Endothelial cell of umbilical vein (primary cell): ENCODE data around the gene DMRTB1. TPM values are rescaled to one million over a fixed set of nuclear protein-coding genes. Genes with fewer than 3 reads are reported as not detected.

Experiments used
- BruUV-seq: library from RNA; stranded (reverse); fragments of 400-500 nt; replicated peaks from 2 replicates; lab custom pipeline; 2021; lab: Mats Ljungman, UMichigan
- CTCF ChIA-PET: fragments of 300-600, 350-600 bp; sonication (Branson Sonifier 250); formaldehyde crosslinking; loops from one replicate; lab custom pipeline; 2021; ENCODE audit warnings: antibody characterized with exemption, inconsistent platforms; lab: Charles Lee
- POLR2A ChIA-PET: fragments of 300-600, 350-600 bp; sonication (Branson Sonifier 250); formaldehyde crosslinking; loops from one replicate; lab custom pipeline; 2021; ENCODE audit warnings: antibody characterized with exemption, inconsistent platforms; lab: Charles Lee
- DNase-seq: peaks from one replicate; pipeline ENCODE4 v3.0.0-alpha.2; 2011; ENCODE audit warnings: low read depth, low spot score
- FAIRE-seq: peaks from 2 replicates; lab custom pipeline; 2011; peaks lifted over from hg19 to GRCh38; lab: Jason Lieb, UNC
- H2AFZ ChIP-seq: 2 replicates; pipeline ENCODE4 v1.6.0; 2012; ENCODE audit warnings: low read depth, low read length, control low read depth, inconsistent platforms
- H3K27ac ChIP-seq: 2 replicates; pipeline ENCODE4 v1.5.1; 2011; ENCODE audit warnings: low read depth, mild to moderate bottlenecking, control low read depth, low read length, moderate library complexity; ENCODE audit not compliant: insufficient read depth
- H3K27me3 ChIP-seq, 2 experiments: 2 replicates each; pipeline versions ENCODE4 v1.6.0 to v1.6.1; 2011; ENCODE audit warnings: low read length in 2 of 2, mixed read lengths in 1 of 2; ENCODE audit not compliant: control insufficient read depth in 2 of 2, insufficient read depth in 2 of 2
- H3K36me3 ChIP-seq, 2 experiments: 2 replicates in 1 of 2; 3 replicates in 1 of 2; pipeline ENCODE4 v1.5.1; 2011; ENCODE audit warnings: low read length in 2 of 2, mild to moderate bottlenecking in 1 of 2, moderate library complexity in 1 of 2; ENCODE audit not compliant: control insufficient read depth in 2 of 2, insufficient read depth in 2 of 2; ENCODE audit errors: extremely low read depth in 1 of 2
- H3K4me1 ChIP-seq: 3 replicates; pipeline ENCODE4 v1.5.1; 2011; ENCODE audit warnings: mild to moderate bottlenecking, low read length; ENCODE audit not compliant: control insufficient read depth, insufficient read depth; ENCODE audit errors: extremely low read depth
- H3K4me2 ChIP-seq: 2 replicates; pipeline ENCODE4 v1.6.1; 2011; ENCODE audit warnings: low read length, control low read depth, mixed read lengths; ENCODE audit not compliant: insufficient read depth
- H3K4me3 ChIP-seq, 3 experiments: fragments of 200-600 bp in 1 of 3; sonication (generic), shearing (Covaris generic) in 1 of 3; replicated peaks in 1 of 3; 2 replicates each; pipeline ENCODE4 v1.5.1; 2011 to 2016; ENCODE audit warnings: control low read depth in 3 of 3, low read length in 3 of 3, mild to moderate bottlenecking in 2 of 3, inconsistent platforms in 1 of 3, low read depth in 1 of 3, moderate library complexity in 1 of 3; ENCODE audit not compliant: insufficient read depth in 1 of 3
- H3K79me2 ChIP-seq: 2 replicates; pipeline ENCODE4 v1.6.0; 2012; ENCODE audit warnings: low read length, inconsistent platforms; ENCODE audit not compliant: control insufficient read depth, insufficient read depth
- H3K9ac ChIP-seq: replicated peaks from 2 replicates; pipeline ENCODE3; 2011; ENCODE audit warnings: low read length, control low read depth; ENCODE audit not compliant: insufficient read depth; ENCODE audit errors: extremely low read depth
- H3K9me1 ChIP-seq: replicated peaks from 3 replicates; pipeline ENCODE4 v1.6.0; 2011; ENCODE audit warnings: mild to moderate bottlenecking, low read length; ENCODE audit not compliant: control insufficient read depth, insufficient read depth; ENCODE audit errors: extremely low read depth
- H3K9me3 ChIP-seq: replicated peaks from 2 replicates; pipeline ENCODE4 v1.5.1; 2012; ENCODE audit warnings: low read length, inconsistent platforms; ENCODE audit not compliant: control insufficient read depth, insufficient read depth
- H4K20me1 ChIP-seq: replicated peaks from 2 replicates; pipeline ENCODE3; 2011; ENCODE audit warnings: mild to moderate bottlenecking, low read length; ENCODE audit not compliant: control insufficient read depth, insufficient read depth; ENCODE audit errors: extremely low read depth
- CTCF ChIP-seq, 2 donors: IDR thresholded peaks; 1 replicate in 1 of 2; 2 replicates in 1 of 2; pipeline ENCODE4 v1.5.1; 2011; ENCODE audit warnings: low read length in 2 of 2, mild to moderate bottlenecking in 2 of 2, moderate library complexity in 2 of 2, control low read depth in 1 of 2, inconsistent platforms in 1 of 2, low read depth in 1 of 2; ENCODE audit not compliant: insufficient read depth in 1 of 2; ENCODE audit errors: extremely low read depth in 1 of 2
- EZH2 ChIP-seq: IDR thresholded peaks from 2 replicates; pipeline ENCODE4 v1.6.1; 2012; ENCODE audit warnings: borderline replicate concordance, low read depth, mild to moderate bottlenecking, moderate library complexity, low read length, inconsistent platforms; ENCODE audit not compliant: severe bottlenecking
- FOS ChIP-seq: IDR thresholded peaks from 2 replicates; pipeline ENCODE4 v1.6.1; 2011; ENCODE audit warnings: mild to moderate bottlenecking, low read length, moderate library complexity, borderline replicate concordance; ENCODE audit not compliant: insufficient read depth
- GATA2 ChIP-seq: IDR thresholded peaks from 2 replicates; pipeline ENCODE4 v1.7.0; 2011; ENCODE audit warnings: low read depth, mild to moderate bottlenecking, moderate library complexity, mixed read lengths, low read length; ENCODE audit not compliant: insufficient read length, insufficient read depth
- JUN ChIP-seq: IDR thresholded peaks from 2 replicates; pipeline ENCODE4 v1.6.1; 2011; ENCODE audit warnings: borderline replicate concordance, low read depth; ENCODE audit not compliant: insufficient read length, insufficient read depth
- MAX ChIP-seq: IDR thresholded peaks from 2 replicates; pipeline ENCODE4 v1.6.1; 2011; ENCODE audit not compliant: insufficient read depth, insufficient read length
- MYC ChIP-seq: IDR thresholded peaks from one replicate; pipeline ENCODE4 v1.6.1; 2011; ENCODE audit warnings: mild to moderate bottlenecking, low read depth, low read length
- POLR2A ChIP-seq: IDR thresholded peaks from 2 replicates; pipeline ENCODE4 v1.6.1; 2012; ENCODE audit warnings: low read depth, mild to moderate bottlenecking, control low read depth, low read length
- POLR2AphosphoS5 ChIP-seq: IDR thresholded peaks from 2 replicates; pipeline ENCODE4 v1.6.1; 2012; ENCODE audit warnings: low read depth, mild to moderate bottlenecking, control low read depth, low read length, moderate library complexity; ENCODE audit not compliant: insufficient read depth
- dilution Hi-C: fragments of 300-500 bp; cut with MboI; formaldehyde crosslinking; loops from one replicate; pipeline ENCODE4 v1.15.0; 2019; ENCODE audit warnings: low sequenced_read_pairs; ENCODE audit not compliant: extremely low pct_ligation_motif_present
- intact Hi-C: fragments of 100-400 bp; cut with micrococcal nuclease; formaldehyde crosslinking; loops from one replicate; pipeline ENCODE4 v1.10.0; 2022
- polyA plus RNA-seq, 4 experiments: library from polyadenylated mRNA; depleted of rRNA in 3 of 4; stranded (reverse) in 3 of 4; unstranded in 1 of 4; fragments of >200 nt; gene quantifications; 2 replicates each; pipeline versions ENCODE4 v1.2.1 to v1.2.3, GENCODE V29; 2011 to 2012; ENCODE audit warnings: missing spikeins in 1 of 4
- total RNA-seq: library from RNA; stranded (reverse); gene quantifications from 2 replicates; pipeline ENCODE4 v1.2.3, GENCODE V29; 2021

Gene DMRTB1
- total and polyA plus RNA-seq, 2 donors (not counting 3 experiments of a cell fraction or from before 2014, with no cell fraction given): not detected

- no TSS peak for BruUV-seq
- DNase-seq (no peak), FAIRE-seq (no peak)
- intact Hi-C loops: no loop called here
- Histone ChIP-seq H3K27me3 (peaks cover 0 to 8% of the 10 kb centered on the region in 2 experiments), H3K36me3 (no peaks in the 10 kb centered on the region), H3K4me3 (no peak overlapping the region), H3K27ac (no peak overlapping the region), H3K4me1 (no peaks in the 10 kb centered on the region), H3K9ac (no peak overlapping the region), H2AFZ (no peak overlapping the region), H3K79me2 (no peaks in the 10 kb centered on the region), H3K9me3 (no peaks in the 10 kb centered on the region), H3K4me2 (no peak overlapping the region), H3K9me1 (no peaks in the 10 kb centered on the region), H4K20me1 (no peaks in the 10 kb centered on the region)
- TF ChIP-seq EZH2: no peak
- no peak for TF ChIP-seq CTCF (IDR thresholded peaks at IDR 0.05; ENCODE audit: extremely low read depth in 1 of 2, insufficient read depth in 1 of 2, low read depth in 1 of 2, low read length in 2 of 2)
- TF ChIP-seq FOS: no peak
- TF ChIP-seq POLR2A: no peak
- no peak for TF ChIP-seq GATA2
- TF ChIP-seq MYC: no peak
- no peak for TF ChIP-seq MAX
- no peak for TF ChIP-seq JUN
- TF ChIP-seq POLR2AphosphoS5: no peak
- dilution Hi-C loops: no loop called here
- ChIA-PET POLR2A (no interaction called here), CTCF (no interaction called here)
Measured at GRCh38 chr1:53442299-53442698, 16.9 kb upstream of the DMRTB1 start.
